WTC11 (cell line): ENCODE data around the gene RGS6. TPM values are rescaled to one million over a fixed set of nuclear protein-coding genes. Genes with fewer than 3 reads are reported as not detected.

Experiments used
- ATAC-seq: fragments of 200-7000 bp; cut with Tn5 transposase; 2 replicates; pipeline ENCODE4 v1.10.0; 2021; ENCODE audit warnings: mild to moderate bottlenecking, moderate library complexity
- CTCF ChIA-PET: fragments of 300-600 bp; sonication (Branson Sonifier 250); formaldehyde crosslinking; loops from one replicate; lab custom pipeline; 2021; ENCODE audit warnings: antibody characterized with exemption; lab: Charles Lee
- POLR2A ChIA-PET: fragments of 350-600 bp; sonication (Branson Sonifier 250); formaldehyde crosslinking; loops from one replicate; lab custom pipeline; 2021; ENCODE audit warnings: antibody characterized with exemption; lab: Charles Lee
- DNase-seq: peaks from one replicate; pipeline ENCODE4 v3.0.0; 2021; ENCODE audit warnings: low spot score
- H3K27ac Mint-ChIP-seq: 2 replicates; pipeline ENCODE4 v1.8.0; 2021; ENCODE audit warnings: mixed read lengths
- H3K27me3 Mint-ChIP-seq: 2 replicates; pipeline ENCODE4 v1.8.0; 2021; ENCODE audit warnings: low read depth, mild to moderate bottlenecking, moderate library complexity, mixed read lengths
- H3K36me3 Mint-ChIP-seq: 2 replicates; pipeline ENCODE4 v1.8.0; 2021; ENCODE audit warnings: mixed read lengths
- H3K4me1 Mint-ChIP-seq: 2 replicates; pipeline ENCODE4 v1.8.0; 2022; ENCODE audit warnings: mixed read lengths
- H3K4me3 Mint-ChIP-seq: 2 replicates; pipeline ENCODE4 v1.8.0; 2021; ENCODE audit warnings: mild to moderate bottlenecking, moderate library complexity, mixed read lengths
- H3K9me3 Mint-ChIP-seq: 2 replicates; pipeline ENCODE4 v1.8.0; 2021; ENCODE audit warnings: mixed read lengths
- CREM ChIP-seq: sonication (generic); formaldehyde crosslinking; IDR thresholded peaks from 2 replicates; pipeline ENCODE4 v1.8.1; 2022; ENCODE audit warnings: mild to moderate bottlenecking, missing genetic modification reagents, moderate library complexity
- GABPB1 ChIP-seq: sonication (generic); formaldehyde crosslinking; IDR thresholded peaks from 2 replicates; pipeline ENCODE4 v1.8.1; 2023; ENCODE audit warnings: mild to moderate bottlenecking, missing genetic modification reagents
- GTF2I ChIP-seq: fragments of 250-450 bp; sonication (Bioruptor Pico); conservative IDR thresholded peaks from 2 replicates; pipeline ENCODE4 v1.4.0; 2021; ENCODE audit warnings: mild to moderate bottlenecking
- HMGXB4 ChIP-seq: sonication (generic); formaldehyde crosslinking; IDR thresholded peaks from 2 replicates; pipeline ENCODE4 v1.8.1; 2023; ENCODE audit warnings: mild to moderate bottlenecking, moderate library complexity, missing genetic modification reagents
- IRF2 ChIP-seq: sonication (generic); formaldehyde crosslinking; IDR thresholded peaks from 2 replicates; pipeline ENCODE4 v1.8.0; 2022; ENCODE audit warnings: low read depth, missing genetic modification reagents, borderline replicate concordance
- NFE2L1 ChIP-seq: sonication (generic); formaldehyde crosslinking; IDR thresholded peaks from 2 replicates; pipeline ENCODE4 v1.8.1; 2023; ENCODE audit warnings: missing genetic modification reagents
- NR1H2 ChIP-seq: sonication (generic); formaldehyde crosslinking; IDR thresholded peaks from 2 replicates; pipeline ENCODE4 v1.9.0; 2021; ENCODE audit warnings: mild to moderate bottlenecking, moderate library complexity, missing genetic modification reagents
- OVOL2 ChIP-seq: fragments of 250-450 bp; sonication (Bioruptor Pico); IDR thresholded peaks from 2 replicates; pipeline ENCODE4 v1.9.0; 2021; ENCODE audit warnings: mild to moderate bottlenecking, borderline replicate concordance
- PREB ChIP-seq: sonication (generic); formaldehyde crosslinking; IDR thresholded peaks from 2 replicates; pipeline ENCODE4 v1.8.1; 2022; ENCODE audit warnings: mild to moderate bottlenecking, missing genetic modification reagents, moderate library complexity, borderline replicate concordance
- SP1 ChIP-seq: sonication (generic); formaldehyde crosslinking; conservative IDR thresholded peaks from 2 replicates; pipeline ENCODE4 v1.8.1; 2022; ENCODE audit warnings: missing genetic modification reagents
- TCF7 ChIP-seq: sonication (generic); formaldehyde crosslinking; IDR thresholded peaks from 2 replicates; pipeline ENCODE4 v1.8.0; 2022; ENCODE audit warnings: mild to moderate bottlenecking, low read depth, missing genetic modification reagents, moderate library complexity
- ZNF138 ChIP-seq: sonication (generic); formaldehyde crosslinking; conservative IDR thresholded peaks from 2 replicates; pipeline ENCODE4 v1.8.1; 2022; ENCODE audit warnings: mild to moderate bottlenecking, moderate library complexity, missing genetic modification reagents
- ZNF219 ChIP-seq: sonication (generic); formaldehyde crosslinking; IDR thresholded peaks from 2 replicates; pipeline ENCODE4 v1.8.0; 2023; ENCODE audit warnings: missing genetic modification reagents, mild to moderate bottlenecking, borderline replicate concordance
- ZNF232 ChIP-seq: sonication (generic); formaldehyde crosslinking; IDR thresholded peaks from 2 replicates; pipeline ENCODE4 v1.8.0; 2022; ENCODE audit warnings: mild to moderate bottlenecking, missing genetic modification reagents
- ZNF317 ChIP-seq: sonication (generic); formaldehyde crosslinking; IDR thresholded peaks from 2 replicates; pipeline ENCODE4 v1.8.1; 2023; ENCODE audit warnings: low read depth, mild to moderate bottlenecking, moderate library complexity, missing genetic modification reagents, borderline replicate concordance
- total RNA-seq: library from RNA; stranded (reverse); gene quantifications from 3 replicates; pipeline ENCODE4 v1.2.3, GENCODE V29; 2021
- TF ChIP-seq, protein P1 (sequence below): fragments of 250-450 bp; sonication (Bioruptor Pico); IDR thresholded peaks from 2 replicates; pipeline ENCODE4 v1.9.0; 2021; ENCODE audit warnings: mild to moderate bottlenecking, borderline replicate concordance
- TF ChIP-seq, protein P2 (sequence below): sonication (generic); formaldehyde crosslinking; IDR thresholded peaks from 2 replicates; pipeline ENCODE4 v1.8.1; 2022; ENCODE audit warnings: low read depth, mild to moderate bottlenecking, moderate library complexity, missing genetic modification reagents, borderline replicate concordance
- TF ChIP-seq, protein P3 (sequence below): sonication (generic); formaldehyde crosslinking; IDR thresholded peaks from 2 replicates; pipeline ENCODE4 v1.8.0; 2022; ENCODE audit warnings: mild to moderate bottlenecking, missing genetic modification reagents
- TF ChIP-seq, protein P4 (sequence below): fragments of 250-450 bp; sonication (Bioruptor Pico); conservative IDR thresholded peaks from 2 replicates; pipeline ENCODE4 v1.9.0; 2021; ENCODE audit warnings: mild to moderate bottlenecking
- TF ChIP-seq, protein P5 (sequence below): sonication (generic); formaldehyde crosslinking; IDR thresholded peaks from 2 replicates; pipeline ENCODE4 v1.8.0; 2023; ENCODE audit warnings: mild to moderate bottlenecking, missing genetic modification reagents

Gene RGS6
- total RNA-seq, 1 experiment from 2014 or later: 1.0 TPM

DNA sequence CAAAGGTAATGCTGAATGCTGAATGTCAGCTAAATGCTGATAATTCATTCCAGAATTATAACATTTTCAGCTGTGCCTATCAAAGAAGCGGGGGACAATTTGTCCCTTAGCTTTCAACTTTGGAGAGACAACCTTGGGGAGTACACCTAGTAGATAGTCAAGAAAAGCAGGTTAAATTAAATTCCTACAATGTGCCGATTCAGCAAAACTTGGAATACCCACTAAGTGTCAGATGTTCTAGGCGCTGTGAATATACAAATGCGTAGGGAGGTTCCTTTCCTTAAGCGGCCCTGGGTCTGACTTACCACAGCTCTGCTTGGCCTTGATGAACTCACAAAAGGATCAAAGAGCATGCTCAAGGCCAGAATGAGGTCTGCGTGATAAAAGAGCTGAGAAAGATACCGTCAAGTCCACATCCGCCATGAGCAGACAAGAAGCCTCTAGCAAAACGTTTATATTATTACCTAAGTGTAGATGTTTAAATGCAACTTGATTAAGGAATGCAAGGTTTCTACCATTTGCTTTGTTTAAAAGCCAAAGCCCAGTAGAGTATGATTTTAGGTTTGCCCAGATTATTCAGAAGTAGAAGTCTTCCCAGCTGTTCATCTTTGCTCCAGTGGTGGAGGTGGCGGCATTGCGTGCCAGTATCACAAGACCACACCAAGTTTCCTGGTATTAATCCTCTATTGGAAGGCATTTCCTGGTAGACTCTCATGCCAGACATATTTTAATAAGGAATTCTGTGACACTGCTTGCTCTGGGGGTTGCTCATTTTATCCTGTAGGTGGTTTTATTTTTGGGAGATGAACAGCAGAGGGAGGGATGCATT is 593.1 kb downstream of the RGS6 start:
- H3K9me3 Mint-ChIP-seq: peaks cover 14% of the 10 kb centered on the region
- no peak for ATAC-seq
- H3K27me3 Mint-ChIP-seq: peaks cover 3% of the 10 kb centered on the region; the same call in 1 of the 2 replicates
- peaks cover 6% of the 10 kb centered on the region; the same call in 1 of the 2 replicates for H3K4me1 Mint-ChIP-seq
- H3K4me3 Mint-ChIP-seq: no peak overlapping the region
- DNase-seq: no peak
- peaks cover 4% of the 10 kb centered on the region; the same call in 1 of the 2 replicates for H3K36me3 Mint-ChIP-seq
- POLR2A ChIA-PET: interaction anchor here (0.7 kb wide), 1 partner anchor 359 kb away, joined by 5 read pairs; no protein-coding TSS in a partner anchor
- TF ChIP-seq, protein P1, sequence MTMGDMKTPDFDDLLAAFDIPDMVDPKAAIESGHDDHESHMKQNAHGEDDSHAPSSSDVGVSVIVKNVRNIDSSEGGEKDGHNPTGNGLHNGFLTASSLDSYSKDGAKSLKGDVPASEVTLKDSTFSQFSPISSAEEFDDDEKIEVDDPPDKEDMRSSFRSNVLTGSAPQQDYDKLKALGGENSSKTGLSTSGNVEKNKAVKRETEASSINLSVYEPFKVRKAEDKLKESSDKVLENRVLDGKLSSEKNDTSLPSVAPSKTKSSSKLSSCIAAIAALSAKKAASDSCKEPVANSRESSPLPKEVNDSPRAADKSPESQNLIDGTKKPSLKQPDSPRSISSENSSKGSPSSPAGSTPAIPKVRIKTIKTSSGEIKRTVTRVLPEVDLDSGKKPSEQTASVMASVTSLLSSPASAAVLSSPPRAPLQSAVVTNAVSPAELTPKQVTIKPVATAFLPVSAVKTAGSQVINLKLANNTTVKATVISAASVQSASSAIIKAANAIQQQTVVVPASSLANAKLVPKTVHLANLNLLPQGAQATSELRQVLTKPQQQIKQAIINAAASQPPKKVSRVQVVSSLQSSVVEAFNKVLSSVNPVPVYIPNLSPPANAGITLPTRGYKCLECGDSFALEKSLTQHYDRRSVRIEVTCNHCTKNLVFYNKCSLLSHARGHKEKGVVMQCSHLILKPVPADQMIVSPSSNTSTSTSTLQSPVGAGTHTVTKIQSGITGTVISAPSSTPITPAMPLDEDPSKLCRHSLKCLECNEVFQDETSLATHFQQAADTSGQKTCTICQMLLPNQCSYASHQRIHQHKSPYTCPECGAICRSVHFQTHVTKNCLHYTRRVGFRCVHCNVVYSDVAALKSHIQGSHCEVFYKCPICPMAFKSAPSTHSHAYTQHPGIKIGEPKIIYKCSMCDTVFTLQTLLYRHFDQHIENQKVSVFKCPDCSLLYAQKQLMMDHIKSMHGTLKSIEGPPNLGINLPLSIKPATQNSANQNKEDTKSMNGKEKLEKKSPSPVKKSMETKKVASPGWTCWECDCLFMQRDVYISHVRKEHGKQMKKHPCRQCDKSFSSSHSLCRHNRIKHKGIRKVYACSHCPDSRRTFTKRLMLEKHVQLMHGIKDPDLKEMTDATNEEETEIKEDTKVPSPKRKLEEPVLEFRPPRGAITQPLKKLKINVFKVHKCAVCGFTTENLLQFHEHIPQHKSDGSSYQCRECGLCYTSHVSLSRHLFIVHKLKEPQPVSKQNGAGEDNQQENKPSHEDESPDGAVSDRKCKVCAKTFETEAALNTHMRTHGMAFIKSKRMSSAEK: no peak
- no peak for TF ChIP-seq ZNF317 (CRISPR knock-in tag)
- TF ChIP-seq ZNF138 (CRISPR knock-in tag): no peak
- no peak for TF ChIP-seq PREB
- TF ChIP-seq, protein P2, sequence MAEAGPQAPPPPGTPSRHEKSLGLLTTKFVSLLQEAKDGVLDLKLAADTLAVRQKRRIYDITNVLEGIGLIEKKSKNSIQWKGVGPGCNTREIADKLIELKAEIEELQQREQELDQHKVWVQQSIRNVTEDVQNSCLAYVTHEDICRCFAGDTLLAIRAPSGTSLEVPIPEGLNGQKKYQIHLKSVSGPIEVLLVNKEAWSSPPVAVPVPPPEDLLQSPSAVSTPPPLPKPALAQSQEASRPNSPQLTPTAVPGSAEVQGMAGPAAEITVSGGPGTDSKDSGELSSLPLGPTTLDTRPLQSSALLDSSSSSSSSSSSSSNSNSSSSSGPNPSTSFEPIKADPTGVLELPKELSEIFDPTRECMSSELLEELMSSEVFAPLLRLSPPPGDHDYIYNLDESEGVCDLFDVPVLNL: no peak
- TF ChIP-seq GTF2I (CRISPR knock-in tag): no peak
- no peak for TF ChIP-seq CREM (CRISPR knock-in tag)
- TF ChIP-seq, protein P3, sequence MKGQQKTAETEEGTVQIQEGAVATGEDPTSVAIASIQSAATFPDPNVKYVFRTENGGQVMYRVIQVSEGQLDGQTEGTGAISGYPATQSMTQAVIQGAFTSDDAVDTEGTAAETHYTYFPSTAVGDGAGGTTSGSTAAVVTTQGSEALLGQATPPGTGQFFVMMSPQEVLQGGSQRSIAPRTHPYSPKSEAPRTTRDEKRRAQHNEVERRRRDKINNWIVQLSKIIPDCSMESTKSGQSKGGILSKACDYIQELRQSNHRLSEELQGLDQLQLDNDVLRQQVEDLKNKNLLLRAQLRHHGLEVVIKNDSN (CRISPR knock-in tag): no peak
- no peak for TF ChIP-seq SP1
- TF ChIP-seq, protein P4, sequence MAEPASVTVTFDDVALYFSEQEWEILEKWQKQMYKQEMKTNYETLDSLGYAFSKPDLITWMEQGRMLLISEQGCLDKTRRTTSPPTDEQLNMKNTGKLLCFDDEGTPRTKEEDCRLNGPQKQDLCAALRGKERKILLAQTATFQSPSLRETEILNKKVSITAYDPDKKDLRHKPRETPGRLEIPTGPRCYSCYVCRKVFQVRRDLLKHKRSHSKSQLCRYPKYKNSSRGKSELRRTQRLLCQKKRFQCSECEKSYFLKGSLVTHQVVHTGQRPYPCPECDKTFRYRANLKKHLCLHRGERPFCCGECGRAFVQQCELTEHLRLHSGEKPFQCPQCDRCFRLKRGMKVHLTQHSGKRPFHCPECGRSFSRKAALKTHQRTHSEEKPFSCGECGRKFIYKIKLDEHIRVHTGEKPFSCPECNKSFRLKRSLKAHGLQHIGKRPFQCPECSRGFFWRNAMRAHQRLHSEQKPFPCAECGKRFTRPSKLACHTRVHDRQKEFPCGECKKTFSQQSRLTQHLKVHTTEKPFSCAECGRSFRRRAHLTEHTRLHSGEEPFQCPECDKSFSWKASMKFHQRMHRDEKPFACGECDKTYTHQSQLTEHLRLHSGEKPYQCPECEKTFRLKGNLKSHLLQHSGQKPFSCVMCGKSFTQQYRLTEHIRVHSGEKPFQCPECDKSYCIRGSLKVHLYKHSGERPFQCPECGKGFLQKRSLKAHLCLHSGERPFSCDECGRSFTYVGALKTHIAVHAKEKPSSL (CRISPR knock-in tag): no peak
- TF ChIP-seq ZNF219: no peak
- no peak for TF ChIP-seq OVOL2 (CRISPR knock-in tag)
- TF ChIP-seq NFE2L1 (CRISPR knock-in tag): no peak
- TF ChIP-seq, protein P5, sequence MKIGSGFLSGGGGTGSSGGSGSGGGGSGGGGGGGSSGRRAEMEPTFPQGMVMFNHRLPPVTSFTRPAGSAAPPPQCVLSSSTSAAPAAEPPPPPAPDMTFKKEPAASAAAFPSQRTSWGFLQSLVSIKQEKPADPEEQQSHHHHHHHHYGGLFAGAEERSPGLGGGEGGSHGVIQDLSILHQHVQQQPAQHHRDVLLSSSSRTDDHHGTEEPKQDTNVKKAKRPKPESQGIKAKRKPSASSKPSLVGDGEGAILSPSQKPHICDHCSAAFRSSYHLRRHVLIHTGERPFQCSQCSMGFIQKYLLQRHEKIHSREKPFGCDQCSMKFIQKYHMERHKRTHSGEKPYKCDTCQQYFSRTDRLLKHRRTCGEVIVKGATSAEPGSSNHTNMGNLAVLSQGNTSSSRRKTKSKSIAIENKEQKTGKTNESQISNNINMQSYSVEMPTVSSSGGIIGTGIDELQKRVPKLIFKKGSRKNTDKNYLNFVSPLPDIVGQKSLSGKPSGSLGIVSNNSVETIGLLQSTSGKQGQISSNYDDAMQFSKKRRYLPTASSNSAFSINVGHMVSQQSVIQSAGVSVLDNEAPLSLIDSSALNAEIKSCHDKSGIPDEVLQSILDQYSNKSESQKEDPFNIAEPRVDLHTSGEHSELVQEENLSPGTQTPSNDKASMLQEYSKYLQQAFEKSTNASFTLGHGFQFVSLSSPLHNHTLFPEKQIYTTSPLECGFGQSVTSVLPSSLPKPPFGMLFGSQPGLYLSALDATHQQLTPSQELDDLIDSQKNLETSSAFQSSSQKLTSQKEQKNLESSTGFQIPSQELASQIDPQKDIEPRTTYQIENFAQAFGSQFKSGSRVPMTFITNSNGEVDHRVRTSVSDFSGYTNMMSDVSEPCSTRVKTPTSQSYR: no peak
- TF ChIP-seq GABPB1: no peak
- TF ChIP-seq TCF7 (CRISPR knock-in tag): no peak
- TF ChIP-seq NR1H2 (CRISPR knock-in tag): no peak
- no peak for TF ChIP-seq ZNF232 (CRISPR knock-in tag)
- no peak for TF ChIP-seq HMGXB4 (CRISPR knock-in tag)
- no peak for TF ChIP-seq IRF2 (CRISPR knock-in tag)
- CTCF ChIA-PET: interaction anchor here (1.1 to 2.1 kb wide), 3 partner anchors 8 to 380 kb away, joined by 4 to 10 read pairs (median 5); no protein-coding TSS in a partner anchor
- no peak overlapping the region for H3K27ac Mint-ChIP-seq
